Heart right ventricle (tissue), 16 donors: Measurements from ENCODE around the gene DIO3. TPM values are rescaled to one million over a fixed set of nuclear protein-coding genes. Genes with fewer than 3 reads are reported as not detected.

Source experiments
- ATAC-seq, 8 donors: fragments of 200-7000 bp; cut with Tn5 transposase; one replicate each; pipeline ENCODE4 v1.9.1; 2020; ENCODE audit warnings: mild to moderate bottlenecking in 8 of 8, moderate library complexity in 8 of 8, moderate number of reproducible peaks in 1 of 8
- DNase-seq, 2 donors: peaks; one replicate each; pipeline ENCODE4 v3.0.0-alpha.2; 2020
- H3K27ac ChIP-seq, 10 donors: fragments of 200-600 bp; sonication (generic) in 2 of 10; one replicate each; pipeline versions ENCODE4 v1.5.0 to v1.8.0; 2020 to 2022; ENCODE audit warnings: mild to moderate bottlenecking in 3 of 10
- H3K27me3 ChIP-seq, 7 donors: fragments of 200-600 bp; one replicate each; pipeline ENCODE4 v1.8.0; 2021 to 2022; ENCODE audit warnings: mild to moderate bottlenecking in 2 of 7
- H3K36me3 ChIP-seq, 9 donors: fragments of 200-600 bp; sonication (generic) in 1 of 9; one replicate each; pipeline versions ENCODE4 v1.5.0 to v1.8.0; 2020 to 2022; ENCODE audit warnings: mild to moderate bottlenecking in 2 of 9
- H3K4me1 ChIP-seq, 9 donors: fragments of 200-600 bp; sonication (generic) in 1 of 9; one replicate each; pipeline versions ENCODE4 v1.5.0 to v1.8.0; 2020 to 2022; ENCODE audit warnings: mild to moderate bottlenecking in 4 of 9
- H3K4me3 ChIP-seq, 10 donors: fragments of 200-600 bp; sonication (generic) in 2 of 10; one replicate each; pipeline versions ENCODE4 v1.5.0 to v1.8.0; 2020 to 2022; ENCODE audit warnings: mild to moderate bottlenecking in 7 of 10, moderate library complexity in 2 of 10
- H3K9me3 ChIP-seq, 11 donors: fragments of 200-600 bp in 10 of 11; sonication (generic) in 2 of 11; one replicate each; pipeline versions ENCODE4 v1.5.0 to v1.8.0; 2013 to 2022; ENCODE audit warnings: mild to moderate bottlenecking in 2 of 11, control low read depth in 1 of 11, moderate library complexity in 1 of 11
- WGBS, 2 donors: extraction: QIAGEN DNeasy Blood & Tissue Kit; methylation state at CpG; one replicate each; pipeline ENCODE4 v1.1.7; 2013; ENCODE audit warnings: inconsistent platforms in 1 of 2; 5-methylcytosine and 5-hydroxymethylcytosine counted together
- intact Hi-C, 10 donors: fragments of 100-400 bp; cut with DNase I; formaldehyde crosslinking; loops; one replicate each; pipeline versions ENCODE4 v1.11.1 to v1.14.2; 2022
- polyA plus RNA-seq, 2 donors: library from polyadenylated mRNA; stranded (reverse); fragments of 200-250 nt; gene quantifications; one replicate each; pipeline ENCODE4 v1.2.3, GENCODE V29; 2013
- total RNA-seq, 10 donors: library from RNA; stranded (reverse); fragmentation: NEBNext Ultra II Directional in 3 of 10; extraction: Animal tissue kit (Norgen Biotek cat#: 25700) in 3 of 10; gene quantifications; one replicate each; pipeline versions ENCODE4 v1.2.1 to v1.2.4, GENCODE V29; 2021 to 2023
- TF ChIP-seq, protein P1 (sequence below), 9 donors: fragments of 200-600 bp; sonication (generic) in 2 of 9; IDR thresholded peaks; one replicate each; pipeline versions ENCODE4 v1.5.0 to v1.8.0; 2021 to 2022; ENCODE audit warnings: antibody characterized with exemption in 9 of 9, mild to moderate bottlenecking in 5 of 9, moderate library complexity in 1 of 9
- donor health status: Arrhythmogenic right ventricular cardiomyopathy.
- donor health status: ischemic (EF 13 %, LVEDD 7.1; RV severe dilation, severe dysfunction).
- donor health status: healthy with polysubstance abuse.
- donor health status: DM: no; HTN: yes; CAD: no.
- donor health status: DM: no; HTN: no; CAD: no.
- donor health status: ischemic (EF 25% LVEDD 6.9; RV normal size, moderate dysfunction).
- donor health status: ischemic (EF 25% LVEDD 5.7; RV mildly dilated, moderate dysfunction).
- donor health status: healthy.
- donor health status: DM: yes; HTN: yes; CAD: no.
- donor health status: Ischemic cardiomyopathy.
- donor health status: ischemic (EF 35%, LVEDD 5.7; RV mildly dilated, moderate dysfunction).
- donor health status: nonischemic (EF 11% LVEDD 7.7; RV severe dilation, severe dysfunction).
- donor health status: DM: yes; HTN: yes; CAD: no.
- donor health status: PGD.
- donor health status: ischemic (EF 29% LVEDD 5.4; RV normal size, mild dysfunction).
- donor health status: nonischemic (EF 23%, LVEDD 6.1; RV moderate dilation, normal function).

The DIO3 gene
- total and polyA plus RNA-seq, 12 donors = 0.15 to 0.33 (median 0.24) TPM; not detected in 8

DNA sequence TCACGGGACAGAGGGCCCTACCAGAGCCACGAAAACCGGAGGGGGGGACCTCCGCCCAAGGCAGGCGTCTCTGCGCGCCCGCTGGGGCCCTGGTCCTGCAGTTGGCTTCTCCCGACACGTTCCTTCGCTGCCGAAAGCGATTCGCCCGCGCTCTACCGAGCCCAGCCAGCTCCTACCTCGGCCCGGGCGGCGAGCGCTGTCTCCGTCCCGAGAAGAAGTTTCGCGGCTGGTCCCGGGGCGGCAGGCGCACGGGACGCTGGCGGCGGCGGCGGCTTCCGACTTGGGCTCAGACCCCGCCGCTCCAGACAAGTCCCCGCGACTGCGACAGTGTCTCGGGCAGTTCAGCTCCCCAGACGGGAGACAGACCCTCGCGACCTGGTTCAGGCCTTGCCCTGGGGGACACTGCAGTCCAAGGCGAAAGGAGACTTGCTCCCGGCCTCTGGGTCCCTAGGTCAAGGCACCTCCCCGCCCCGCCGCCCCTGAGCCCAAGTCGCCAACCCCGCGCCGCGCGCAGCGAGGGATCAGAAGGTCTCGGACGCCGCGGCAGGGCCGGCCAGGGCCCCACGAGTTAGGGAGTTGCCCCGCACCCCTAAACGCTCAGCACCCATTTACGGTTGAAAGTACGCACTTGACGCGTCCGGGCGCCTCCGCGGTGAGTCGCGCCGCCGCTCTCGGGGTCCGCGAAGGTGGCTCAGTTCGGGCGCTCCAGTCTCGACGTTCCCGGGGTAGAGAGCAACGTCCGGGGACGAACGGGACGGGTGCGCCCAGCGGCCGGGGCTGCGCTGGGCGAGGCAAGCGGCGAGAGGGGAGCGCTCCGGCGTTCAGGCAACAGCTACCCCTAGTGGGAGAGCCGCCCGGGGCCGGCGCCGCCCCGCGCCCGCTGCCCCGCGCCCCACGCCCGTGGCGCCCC is 1.4 kb upstream of the DIO3 start:
- TF ChIP-seq, protein P1, sequence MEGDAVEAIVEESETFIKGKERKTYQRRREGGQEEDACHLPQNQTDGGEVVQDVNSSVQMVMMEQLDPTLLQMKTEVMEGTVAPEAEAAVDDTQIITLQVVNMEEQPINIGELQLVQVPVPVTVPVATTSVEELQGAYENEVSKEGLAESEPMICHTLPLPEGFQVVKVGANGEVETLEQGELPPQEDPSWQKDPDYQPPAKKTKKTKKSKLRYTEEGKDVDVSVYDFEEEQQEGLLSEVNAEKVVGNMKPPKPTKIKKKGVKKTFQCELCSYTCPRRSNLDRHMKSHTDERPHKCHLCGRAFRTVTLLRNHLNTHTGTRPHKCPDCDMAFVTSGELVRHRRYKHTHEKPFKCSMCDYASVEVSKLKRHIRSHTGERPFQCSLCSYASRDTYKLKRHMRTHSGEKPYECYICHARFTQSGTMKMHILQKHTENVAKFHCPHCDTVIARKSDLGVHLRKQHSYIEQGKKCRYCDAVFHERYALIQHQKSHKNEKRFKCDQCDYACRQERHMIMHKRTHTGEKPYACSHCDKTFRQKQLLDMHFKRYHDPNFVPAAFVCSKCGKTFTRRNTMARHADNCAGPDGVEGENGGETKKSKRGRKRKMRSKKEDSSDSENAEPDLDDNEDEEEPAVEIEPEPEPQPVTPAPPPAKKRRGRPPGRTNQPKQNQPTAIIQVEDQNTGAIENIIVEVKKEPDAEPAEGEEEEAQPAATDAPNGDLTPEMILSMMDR (IDR thresholded peaks at IDR 0.05) = peak in 2 of 9 donors; percentile 24 to 40
- H3K36me3 ChIP-seq = no peaks in the 10 kb centered on the region
- peak overlapping the region in 2 of 10 donors; percentile 9 to 29 for H3K27ac ChIP-seq
- H3K4me3 ChIP-seq = peak overlapping the region; percentile 4 to 49 (median 38)
- peak in 1 of 2 donors; percentile 33 for DNase-seq
- H3K9me3 ChIP-seq = peaks cover 0 to 13% (median 9%) of the 10 kb centered on the region in 11 donors
- 1% methylated on average over 108 to 113 of the region's 113 CpGs for WGBS, 2 donors
- intact Hi-C loops = no loop called here
- peaks cover 0 to 18% (median 6%) of the 10 kb centered on the region in 9 donors for H3K4me1 ChIP-seq
- H3K27me3 ChIP-seq = peaks cover 38 to 88% (median 83%) of the 10 kb centered on the region in 7 donors
- ATAC-seq = peak in 7 of 8 donors; percentile 50 to 82 (median 65)

DNA sequence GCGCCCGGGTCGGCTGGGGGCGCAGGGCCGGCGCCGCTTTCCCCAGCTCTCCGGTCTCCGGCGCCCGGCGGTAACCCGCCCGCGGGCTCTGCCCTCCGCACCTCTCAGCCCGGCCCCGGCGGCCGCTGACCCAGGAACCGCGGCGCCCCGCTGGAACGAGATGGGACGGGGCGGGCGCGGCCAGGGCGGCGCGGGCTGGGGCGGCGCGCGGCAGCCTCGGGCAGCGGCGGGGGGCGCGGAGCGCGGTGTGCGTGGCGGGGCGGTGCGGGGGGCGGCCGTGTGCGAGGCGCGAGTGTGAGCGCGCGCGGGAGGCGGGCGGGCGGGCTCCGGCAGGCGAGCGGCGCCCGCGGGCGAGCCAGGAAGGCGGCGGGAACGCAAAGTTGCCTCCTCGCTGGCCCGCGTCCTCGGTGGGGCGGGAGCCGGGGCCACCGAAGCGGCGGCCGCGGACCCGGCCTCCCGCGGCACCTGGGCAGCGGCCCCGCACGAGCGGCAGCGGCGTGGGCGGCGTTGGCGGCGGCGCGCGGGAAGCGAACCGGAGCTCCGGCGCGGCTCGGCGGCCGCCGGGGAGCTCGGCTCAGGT is 671 bp upstream of the DIO3 start:
- H3K4me1 ChIP-seq = peaks cover 0 to 24% (median 9%) of the 10 kb centered on the region in 9 donors
- peaks cover 0 to 13% (median 9%) of the 10 kb centered on the region in 11 donors for H3K9me3 ChIP-seq
- no peak overlapping the region for H3K4me3 ChIP-seq
- ATAC-seq = no peak
- no peak for DNase-seq
- intact Hi-C loops = no loop called here
- TF ChIP-seq, protein P1 (IDR thresholded peaks at IDR 0.05) = no peak
- H3K27ac ChIP-seq = no peak overlapping the region
- no peaks in the 10 kb centered on the region for H3K36me3 ChIP-seq
- WGBS, 2 donors = 1 to 6% methylated on average over 46 to 106 of the region's 106 CpGs
- H3K27me3 ChIP-seq = peaks cover 38 to 90% (median 88%) of the 10 kb centered on the region in 7 donors

DNA sequence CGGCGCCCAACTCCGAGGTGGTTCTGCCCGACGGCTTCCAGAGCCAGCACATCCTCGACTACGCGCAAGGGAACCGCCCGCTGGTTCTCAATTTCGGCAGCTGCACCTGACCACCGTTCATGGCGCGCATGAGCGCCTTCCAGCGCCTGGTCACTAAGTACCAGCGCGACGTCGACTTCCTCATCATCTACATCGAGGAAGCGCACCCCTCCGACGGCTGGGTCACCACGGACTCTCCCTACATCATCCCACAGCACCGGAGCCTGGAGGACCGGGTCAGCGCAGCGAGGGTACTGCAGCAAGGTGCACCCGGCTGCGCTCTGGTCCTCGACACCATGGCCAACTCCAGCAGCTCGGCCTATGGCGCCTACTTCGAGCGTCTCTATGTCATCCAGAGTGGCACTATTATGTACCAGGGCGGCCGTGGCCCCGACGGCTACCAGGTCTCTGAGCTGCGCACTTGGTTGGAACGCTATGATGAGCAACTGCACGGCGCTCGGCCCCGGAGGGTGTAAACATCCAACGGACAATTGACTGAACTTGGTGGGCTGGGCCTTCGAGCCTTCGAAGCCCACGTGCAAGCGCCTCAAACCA is 699 bp downstream of the DIO3 start:
- intact Hi-C loops = no loop called here
- TF ChIP-seq, protein P1 (IDR thresholded peaks at IDR 0.05) = no peak
- Histone ChIP-seq H3K9me3 (peaks cover 0 to 13% (median 9%) of the 10 kb centered on the region in 11 donors), H3K4me3 (no peak overlapping the region), H3K36me3 (no peaks in the 10 kb centered on the region), H3K27ac (no peak overlapping the region), H3K27me3 (peaks cover 39 to 94% (median 92%) of the 10 kb centered on the region in 7 donors), H3K4me1 (peaks cover 0 to 24% (median 9%) of the 10 kb centered on the region in 9 donors)
- WGBS, 2 donors = 61 to 68% methylated on average over 51 of the region's 51 CpGs
- DNase-seq = no peak
- no peak for ATAC-seq
